ENCODE data around the gene RGS21.

GRCh38 chr1:192316942-192317450, at the start of gene RGS21:
- TF ChIP-seq CTCF (IDR thresholded peaks at IDR 0.05; ENCODE audit: low read length) = no peak
- no peak for TF ChIP-seq EZH2phosphoT487 (IDR thresholded peaks at IDR 0.05; ENCODE audit: low read length)
